ENCODE measurements around the gene ZEB1.

The ZEB1 gene

GRCh38 chr10:31278279-31278941, 40.6 kb upstream of the ZEB1 start:
- DNase-seq (ENCODE audit: low read depth), result no peak
- TF ChIP-seq MYC (IDR thresholded peaks at IDR 0.05; ENCODE audit: low read depth, low read length) (no peak), POLR2A (IDR thresholded peaks at IDR 0.05; ENCODE audit: extremely low read depth, insufficient read length) (no peak), CTCF (IDR thresholded peaks at IDR 0.05; ENCODE audit: low read depth, low read length) (no peak), MAX (IDR thresholded peaks at IDR 0.05; ENCODE audit: low read depth, low read length) (no peak)
- H3K4me3 ChIP-seq (ENCODE audit: low read depth, low read length), result no peak overlapping the region

- no peak overlapping the region for H3K4me3 ChIP-seq (ENCODE audit: low read depth, low read length)
- DNase-seq (ENCODE audit: low read depth), result no peak
- no peak for TF ChIP-seq MAX (IDR thresholded peaks at IDR 0.05; ENCODE audit: low read depth, low read length)
- no peak for TF ChIP-seq CTCF (IDR thresholded peaks at IDR 0.05; ENCODE audit: low read depth, low read length)
- TF ChIP-seq POLR2A (IDR thresholded peaks at IDR 0.05; ENCODE audit: extremely low read depth, insufficient read length), result no peak
Observed at GRCh38 chr10:31280972-31281371, 38.0 kb upstream of the ZEB1 start.

- DNase-seq (ENCODE audit: low read depth), result no peak
- TF ChIP-seq MAX (IDR thresholded peaks at IDR 0.05; ENCODE audit: low read depth, low read length), result no peak
- TF ChIP-seq MYC (IDR thresholded peaks at IDR 0.05; ENCODE audit: low read depth, low read length), result no peak
- TF ChIP-seq CTCF (IDR thresholded peaks at IDR 0.05; ENCODE audit: low read depth, low read length), result no peak
- TF ChIP-seq POLR2A (IDR thresholded peaks at IDR 0.05; ENCODE audit: extremely low read depth, insufficient read length), result no peak
- no peak overlapping the region for H3K4me3 ChIP-seq (ENCODE audit: low read depth, low read length)
Observed at GRCh38 chr10:31288001-31288400, 31.0 kb upstream of the ZEB1 start.

- no peak overlapping the region for H3K4me3 ChIP-seq (ENCODE audit: low read depth, low read length)
- DNase-seq (ENCODE audit: low read depth), result no peak
- TF ChIP-seq MYC (IDR thresholded peaks at IDR 0.05; ENCODE audit: low read depth, low read length) (no peak), CTCF (IDR thresholded peaks at IDR 0.05; ENCODE audit: low read depth, low read length) (no peak), MAX (IDR thresholded peaks at IDR 0.05; ENCODE audit: low read depth, low read length) (no peak), POLR2A (IDR thresholded peaks at IDR 0.05; ENCODE audit: extremely low read depth, insufficient read length) (no peak)
Observed at GRCh38 chr10:31288962-31289361, 30.1 kb upstream of the ZEB1 start.

- TF ChIP-seq POLR2A (IDR thresholded peaks at IDR 0.05; ENCODE audit: extremely low read depth, insufficient read length), result no peak
- no peak for TF ChIP-seq CTCF (IDR thresholded peaks at IDR 0.05; ENCODE audit: low read depth, low read length)
- no peak for TF ChIP-seq MAX (IDR thresholded peaks at IDR 0.05; ENCODE audit: low read depth, low read length)
- TF ChIP-seq MYC (IDR thresholded peaks at IDR 0.05; ENCODE audit: low read depth, low read length), result no peak
- peak; percentile 8 for DNase-seq (ENCODE audit: low read depth)
Observed at GRCh38 chr10:31290386-31290785, 28.6 kb upstream of the ZEB1 start.

More at GRCh38 chr10:31290386-31290785, 28.6 kb upstream of the ZEB1 start:
- no peak overlapping the region for H3K4me3 ChIP-seq (ENCODE audit: low read depth, low read length)

Measured in NB4 (cell line).